ENCODE measurements around the gene PDSS2. TPM values are rescaled to one million over a fixed set of nuclear protein-coding genes. Genes with fewer than 3 reads are reported as not detected.

Gene PDSS2
- total and polyA plus RNA-seq, 9 of the 15 experiments (the other 6 are each of a cell fraction or from before 2014, with no cell fraction given), result 5.8 to 21.1 (median 12.0) TPM

DNA sequence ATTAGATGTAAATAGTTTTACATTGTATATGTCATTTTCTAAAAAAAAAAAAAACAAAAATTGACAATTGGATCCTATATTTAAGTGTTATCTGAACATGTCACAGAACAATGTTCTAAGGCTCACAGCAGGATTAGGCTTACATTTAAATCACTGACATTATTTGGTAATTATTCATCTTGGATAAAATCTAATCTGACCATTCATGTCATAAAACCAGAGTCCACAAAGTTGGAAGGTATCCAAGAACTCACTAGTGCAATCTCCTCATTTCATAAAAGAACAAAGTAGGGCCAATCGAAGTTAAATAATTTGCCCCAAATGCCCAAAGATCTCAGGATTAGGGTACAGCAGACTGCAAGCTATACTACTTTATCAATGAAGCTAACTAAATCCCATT, 73.0 kb downstream of the PDSS2 start (continued):
- TF ChIP-seq KLF13 (tag; IDR thresholded peaks at IDR 0.05; ENCODE audit: borderline replicate concordance, low read depth) (no peak), SIX5 (IDR thresholded peaks at IDR 0.05; ENCODE audit: borderline replicate concordance in 1 of 2, insufficient read depth in 1 of 2, low read depth in 1 of 2, low read length in 2 of 2) (no peak), ZNF77 (CRISPR knock-in tag; IDR thresholded peaks at IDR 0.05) (no peak), NCOA4 (IDR thresholded peaks at IDR 0.05; ENCODE audit: partially characterized antibody) (no peak), NR2C2 (CRISPR knock-in tag; IDR thresholded peaks at IDR 0.05) (no peak), NR2C2 (tag; IDR thresholded peaks at IDR 0.05) (no peak)
- TF ChIP-seq, protein P1, sequence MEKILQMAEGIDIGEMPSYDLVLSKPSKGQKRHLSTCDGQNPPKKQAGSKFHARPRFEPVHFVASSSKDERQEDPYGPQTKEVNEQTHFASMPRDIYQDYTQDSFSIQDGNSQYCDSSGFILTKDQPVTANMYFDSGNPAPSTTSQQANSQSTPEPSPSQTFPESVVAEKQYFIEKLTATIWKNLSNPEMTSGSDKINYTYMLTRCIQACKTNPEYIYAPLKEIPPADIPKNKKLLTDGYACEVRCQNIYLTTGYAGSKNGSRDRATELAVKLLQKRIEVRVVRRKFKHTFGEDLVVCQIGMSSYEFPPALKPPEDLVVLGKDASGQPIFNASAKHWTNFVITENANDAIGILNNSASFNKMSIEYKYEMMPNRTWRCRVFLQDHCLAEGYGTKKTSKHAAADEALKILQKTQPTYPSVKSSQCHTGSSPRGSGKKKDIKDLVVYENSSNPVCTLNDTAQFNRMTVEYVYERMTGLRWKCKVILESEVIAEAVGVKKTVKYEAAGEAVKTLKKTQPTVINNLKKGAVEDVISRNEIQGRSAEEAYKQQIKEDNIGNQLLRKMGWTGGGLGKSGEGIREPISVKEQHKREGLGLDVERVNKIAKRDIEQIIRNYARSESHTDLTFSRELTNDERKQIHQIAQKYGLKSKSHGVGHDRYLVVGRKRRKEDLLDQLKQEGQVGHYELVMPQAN (IDR thresholded peaks at IDR 0.05; ENCODE audit: borderline replicate concordance), result no peak

DNA sequence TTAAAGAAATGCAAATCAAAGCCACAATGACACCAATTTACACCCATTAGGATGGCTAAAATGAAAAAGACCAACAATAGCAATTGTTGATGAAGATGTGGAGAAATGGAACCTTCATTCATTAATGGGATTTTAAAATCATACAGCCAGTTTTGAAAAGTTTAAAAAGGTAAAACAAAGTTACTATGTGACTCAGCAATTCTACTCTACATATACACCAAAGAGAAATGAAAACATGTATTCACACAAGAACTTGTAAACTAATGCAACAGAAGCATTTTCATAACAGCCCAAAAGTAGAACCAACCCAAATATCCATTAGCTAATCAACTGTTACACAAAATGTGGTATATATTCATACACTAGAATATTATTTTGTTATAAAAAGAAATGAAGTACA, 75.7 kb downstream of the PDSS2 start:
- Histone ChIP-seq H3K4me3 (no peak overlapping the region), H3K36me3 (ENCODE audit: control insufficient read depth, insufficient read depth, low read length) (no peaks in the 10 kb centered on the region), H3K4me2 (ENCODE audit: insufficient read depth, low read length) (no peak overlapping the region), H3K9ac (ENCODE audit: insufficient read depth in 1 of 2, low read depth in 2 of 2, low read length in 2 of 2) (no peak overlapping the region), H3K27ac (ENCODE audit: extremely low read depth, low read depth, low read length) (no peak overlapping the region), H2AFZ (ENCODE audit: low read depth, low read length) (no peak overlapping the region), H3K27me3 (ENCODE audit: control insufficient read depth in 2 of 2, insufficient read depth in 2 of 2, low read length in 2 of 2) (no peaks in the 10 kb centered on the region), H3K79me2 (ENCODE audit: control insufficient read depth, insufficient read depth, low read length) (no peaks in the 10 kb centered on the region), H4K20me1 (replicated peaks; ENCODE audit: control insufficient read depth, insufficient read depth, low read length) (no peaks in the 10 kb centered on the region), H3K9me1 (ENCODE audit: control insufficient read depth, insufficient read depth, low read length) (no peaks in the 10 kb centered on the region), H3K9me3 (replicated peaks; ENCODE audit: control insufficient read depth, insufficient read depth, low read depth, low read length) (0 out of 2 replicates have a peak, but pooled peaks cover 1% of the 10 kb centered on the region), H3K4me1 (replicated peaks in 1 of 2; ENCODE audit: control insufficient read depth in 2 of 2, insufficient read depth in 2 of 2, low read length in 2 of 2) (no peaks in the 10 kb centered on the region)
- intact Hi-C loops (cut with micrococcal nuclease), result no loop called here
- ChIA-PET CTCF (ENCODE audit: low intra/inter-chr PET ratio) (no interaction called here), POLR2A (no interaction called here)
- no peak for ATAC-seq
- BruUV-seq (replicated peaks), result no TSS peak
- in situ Hi-C loops (cut with MboI), result no loop called here
- no peak for FAIRE-seq
- no peak for DNase-seq (ENCODE audit: extremely low read depth in 1 of 4, low spot score in 3 of 4)
- TF ChIP-seq NFE2L1 (tag; IDR thresholded peaks at IDR 0.05; ENCODE audit: borderline replicate concordance, low read depth) (peak; percentile 72), ZNF696 (CRISPR knock-in tag; conservative IDR thresholded peaks at IDR 0.05) (no peak), MAFK (IDR thresholded peaks at IDR 0.05; ENCODE audit: low read length) (peak; percentile 25; the same call in 1 of the 2 replicates), MAFF (IDR thresholded peaks at IDR 0.05; ENCODE audit: low read length) (peak; percentile 38; the same call in 1 of the 2 replicates)
- TF ChIP-seq, protein P2, sequence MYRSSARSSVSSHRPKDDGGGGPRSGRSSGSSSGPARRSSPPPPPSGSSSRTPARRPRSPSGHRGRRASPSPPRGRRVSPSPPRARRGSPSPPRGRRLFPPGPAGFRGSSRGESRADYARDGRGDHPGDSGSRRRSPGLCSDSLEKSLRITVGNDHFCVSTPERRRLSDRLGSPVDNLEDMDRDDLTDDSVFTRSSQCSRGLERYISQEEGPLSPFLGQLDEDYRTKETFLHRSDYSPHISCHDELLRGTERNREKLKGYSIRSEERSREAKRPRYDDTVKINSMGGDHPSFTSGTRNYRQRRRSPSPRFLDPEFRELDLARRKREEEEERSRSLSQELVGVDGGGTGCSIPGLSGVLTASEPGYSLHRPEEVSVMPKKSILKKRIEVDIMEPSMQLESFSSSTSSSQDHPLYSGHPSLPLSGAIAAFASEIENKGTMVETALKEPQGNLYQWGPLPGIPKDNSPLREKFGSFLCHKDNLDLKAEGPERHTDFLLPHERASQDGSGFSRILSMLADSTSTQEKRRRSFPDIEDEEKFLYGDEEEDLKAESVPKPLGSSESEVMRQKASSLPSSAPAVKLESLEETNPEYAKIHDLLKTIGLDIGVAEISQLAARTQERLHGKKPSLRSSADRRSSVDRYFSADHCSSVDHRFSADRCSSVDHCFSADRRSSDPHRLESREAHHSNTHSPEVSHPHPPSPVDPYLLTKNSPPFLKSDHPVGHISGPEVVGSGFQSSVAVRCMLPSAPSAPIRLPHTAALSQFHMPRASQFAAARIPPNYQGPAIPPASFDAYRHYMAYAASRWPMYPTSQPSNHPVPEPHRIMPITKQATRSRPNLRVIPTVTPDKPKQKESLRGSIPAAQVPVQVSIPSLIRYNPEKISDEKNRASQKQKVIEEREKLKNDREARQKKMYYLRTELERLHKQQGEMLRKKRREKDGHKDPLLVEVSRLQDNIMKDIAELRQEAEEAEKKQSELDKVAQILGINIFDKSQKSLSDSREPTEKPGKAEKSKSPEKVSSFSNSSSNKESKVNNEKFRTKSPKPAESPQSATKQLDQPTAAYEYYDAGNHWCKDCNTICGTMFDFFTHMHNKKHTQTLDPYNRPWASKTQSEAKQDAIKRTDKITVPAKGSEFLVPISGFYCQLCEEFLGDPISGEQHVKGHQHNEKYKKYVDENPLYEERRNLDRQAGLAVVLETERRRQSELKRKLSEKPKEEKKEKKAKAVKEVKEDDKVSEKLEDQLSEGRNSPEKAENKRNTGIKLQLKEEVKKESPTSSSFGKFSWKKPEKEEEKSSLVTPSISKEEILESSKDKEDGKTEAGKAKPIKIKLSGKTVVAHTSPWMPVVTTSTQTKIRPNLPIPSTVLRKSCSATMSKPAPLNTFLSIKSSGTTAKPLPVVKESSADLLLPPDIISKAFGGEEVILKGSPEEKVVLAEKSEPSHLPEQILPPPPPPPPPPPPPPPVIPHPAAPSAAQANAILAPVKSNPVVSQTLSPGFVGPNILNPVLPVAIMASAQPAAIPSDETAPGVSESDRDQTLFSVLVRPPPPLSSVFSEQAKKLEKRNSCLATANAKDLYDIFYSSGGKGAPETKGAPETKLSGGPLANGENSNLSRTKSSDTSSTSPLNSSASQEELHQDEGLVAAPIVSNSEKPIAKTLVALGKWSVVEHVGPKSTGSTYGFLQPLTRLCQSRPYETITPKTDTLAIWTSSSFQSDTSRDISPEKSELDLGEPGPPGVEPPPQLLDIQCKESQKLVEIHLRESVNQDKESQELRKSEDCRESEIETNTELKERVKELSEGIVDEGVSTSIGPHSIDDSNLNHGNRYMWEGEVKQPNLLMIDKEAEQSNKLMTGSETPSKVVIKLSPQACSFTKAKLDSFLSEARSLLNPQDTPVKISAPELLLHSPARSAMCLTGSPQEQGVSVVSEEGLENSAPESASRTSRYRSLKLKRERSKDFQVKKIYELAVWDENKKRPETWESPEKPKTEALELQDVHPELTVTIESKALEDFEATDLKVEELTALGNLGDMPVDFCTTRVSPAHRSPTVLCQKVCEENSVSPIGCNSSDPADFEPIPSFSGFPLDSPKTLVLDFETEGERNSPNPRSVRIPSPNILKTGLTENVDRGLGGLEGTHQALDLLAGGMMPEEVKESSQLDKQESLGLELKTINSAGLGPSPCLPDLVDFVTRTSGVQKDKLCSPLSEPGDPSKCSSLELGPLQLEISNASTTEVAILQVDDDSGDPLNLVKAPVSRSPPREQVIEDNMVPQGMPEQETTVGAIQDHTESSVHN (IDR thresholded peaks at IDR 0.05; ENCODE audit: borderline replicate concordance in 1 of 2, low read depth in 1 of 2), result no peak
